NCI-H2029 treated with DMSO at 0.1 percent for 48 hours (cell line): ENCODE measurements around the gene PPEF1.
"Not testable (repeated sequence)": the region's sequence is repeated elsewhere in the genome, so short reads cannot be mapped to it uniquely, and the experiment has no call there.

Source experiments
- DNase-seq: peaks from one replicate; lab custom pipeline; 2025; lab: John Stamatoyannopoulos, UW

PPEF1 gene

DNA sequence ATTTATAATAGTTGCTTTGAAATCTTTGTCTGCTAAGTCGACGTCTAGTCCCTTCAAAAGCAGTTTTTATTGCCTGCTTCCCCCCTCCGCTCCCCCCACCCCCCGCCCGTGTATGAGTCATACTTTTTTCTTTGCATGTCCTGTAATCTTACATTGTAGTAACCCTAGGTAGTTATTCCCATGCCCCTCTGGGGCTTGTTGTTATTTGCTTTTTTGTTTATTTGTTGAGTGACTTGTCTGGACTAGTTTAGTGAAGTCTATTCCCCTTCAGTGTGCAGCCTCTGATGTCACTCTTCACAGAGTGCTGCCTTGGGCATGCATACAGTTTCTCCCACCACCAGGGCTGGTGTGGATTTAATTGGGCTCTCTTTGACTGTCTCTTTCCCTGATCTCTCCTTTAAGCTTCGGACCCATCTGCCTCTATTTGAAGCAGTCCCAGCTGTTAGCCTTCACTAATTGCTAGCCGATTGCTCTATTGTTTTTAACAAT, 86.2 kb downstream of the PPEF1 start:
- no peak for DNase-seq

DNA sequence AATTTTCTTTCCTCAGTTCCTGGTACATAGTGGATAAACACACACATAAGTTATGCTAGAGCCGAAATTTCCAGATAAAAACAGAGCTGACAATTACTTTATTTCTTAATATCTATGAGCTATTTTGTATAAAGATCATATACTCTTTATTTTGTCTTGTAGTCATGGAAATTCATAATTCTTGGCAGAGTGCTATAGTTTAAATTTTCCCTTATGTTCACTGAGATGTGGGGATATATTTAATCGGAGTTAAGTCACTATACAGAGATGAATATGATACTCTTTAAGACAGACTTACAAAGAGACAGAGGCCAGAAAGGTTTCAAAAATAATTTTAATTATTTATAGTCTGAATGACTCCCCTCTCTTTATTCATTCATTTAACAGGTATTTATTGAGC, 89.7 kb downstream of the PPEF1 start:
- no peak for DNase-seq

DNA sequence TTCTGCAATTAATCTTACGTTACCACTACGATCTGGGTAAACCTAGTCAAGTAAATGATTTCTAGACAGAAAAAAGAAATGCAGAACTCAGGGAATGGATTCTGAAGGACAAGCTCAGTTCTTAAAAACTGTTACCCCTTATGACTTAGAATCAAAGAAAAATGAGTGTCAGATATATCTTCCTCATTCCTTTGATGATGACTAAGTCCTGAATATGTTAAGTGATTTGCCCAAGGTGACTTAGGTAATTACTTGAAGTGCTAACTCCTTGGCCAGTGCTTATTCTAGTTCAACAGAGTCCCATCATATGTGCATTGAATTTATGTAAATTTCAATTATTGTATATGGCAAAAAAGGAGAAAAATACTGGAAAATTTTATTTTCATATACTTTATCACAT, 92.5 kb downstream of the PPEF1 start:
- no peak for DNase-seq

DNA sequence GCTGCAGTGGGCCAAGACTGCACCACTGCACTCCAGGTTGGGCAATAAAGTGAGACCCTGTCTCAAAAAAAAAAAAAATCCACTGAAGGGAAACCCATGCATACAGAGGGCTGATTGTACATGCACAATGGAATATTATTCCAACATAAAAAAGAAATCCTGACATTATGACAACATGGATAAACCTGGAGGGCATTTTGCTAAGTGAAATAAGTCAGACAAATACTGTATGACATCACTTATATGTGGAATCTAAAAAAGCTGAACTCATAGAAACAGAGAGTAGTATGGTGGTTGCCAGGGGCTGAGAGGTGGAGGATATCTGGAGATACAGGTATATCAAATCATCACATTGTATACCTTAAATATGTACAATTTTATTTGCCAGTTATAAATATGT, 102.2 kb downstream of the PPEF1 start:
- DNase-seq, result no peak

DNA sequence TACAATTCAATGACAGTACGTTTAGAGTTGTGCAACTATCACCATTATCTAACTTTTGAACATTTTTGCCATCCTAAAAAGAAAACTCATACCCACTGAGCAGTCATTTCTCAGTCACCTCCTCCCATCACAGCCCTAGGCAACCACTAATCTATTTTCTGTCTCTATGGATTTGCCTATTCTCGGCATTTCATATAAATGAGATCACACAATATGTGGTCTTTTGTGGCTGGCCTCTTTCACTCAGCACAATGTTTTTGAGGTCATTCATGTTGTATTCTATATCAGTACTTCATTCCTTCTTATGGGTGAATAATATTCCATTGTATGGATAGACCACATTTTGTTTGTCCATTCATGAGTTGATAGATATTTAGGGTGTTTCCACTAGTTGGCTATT, 103.0 kb downstream of the PPEF1 start:
- DNase-seq, result no peak

DNA sequence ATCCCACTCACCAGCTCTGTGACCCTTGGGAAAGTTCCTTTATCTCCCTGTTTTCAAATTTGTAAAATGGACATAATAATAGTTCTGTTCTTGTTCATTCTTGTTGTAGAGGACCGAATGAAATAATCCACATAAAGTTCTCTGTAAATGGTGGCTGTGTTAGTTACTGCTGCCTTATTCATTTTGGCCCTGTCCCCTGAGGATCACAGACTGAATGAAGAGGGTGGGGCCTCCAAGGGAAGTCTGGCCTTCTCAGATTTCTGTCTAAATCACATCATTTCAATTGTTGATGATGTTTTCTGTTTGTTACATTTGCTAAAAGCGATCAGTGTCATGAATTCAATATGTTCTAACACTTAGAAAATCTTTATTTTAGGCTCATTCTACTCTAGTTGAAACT, 117.9 kb downstream of the PPEF1 start:
- DNase-seq, result no peak

DNA sequence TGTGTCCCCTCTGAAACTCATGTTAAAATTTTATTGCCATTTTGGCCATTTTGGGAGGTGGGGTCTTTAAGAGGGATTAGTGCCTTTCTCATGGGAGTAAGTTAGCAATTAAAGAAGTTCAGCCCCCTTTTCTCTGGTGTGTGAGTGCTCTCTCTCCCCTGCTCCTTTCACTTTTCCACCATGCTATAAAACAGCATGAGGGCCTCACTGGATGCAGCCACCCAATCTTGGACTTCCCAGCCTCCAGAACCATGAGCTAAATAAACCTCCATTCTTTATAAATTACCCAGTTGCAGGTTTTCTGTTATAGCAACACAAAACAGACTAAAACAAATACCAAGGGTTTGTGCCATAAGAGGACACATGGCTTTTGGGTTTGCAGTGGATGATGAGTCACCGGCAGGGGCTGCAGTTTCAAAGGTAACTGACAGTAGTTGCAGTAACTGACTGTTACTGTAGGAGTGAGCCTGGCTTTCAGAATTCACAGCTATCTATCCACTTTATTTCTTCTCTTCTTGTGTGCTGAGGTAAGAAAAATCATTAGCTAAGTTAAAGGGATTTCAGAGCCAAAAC, 121.5 kb downstream of the PPEF1 start:
- DNase-seq, result no peak

DNA sequence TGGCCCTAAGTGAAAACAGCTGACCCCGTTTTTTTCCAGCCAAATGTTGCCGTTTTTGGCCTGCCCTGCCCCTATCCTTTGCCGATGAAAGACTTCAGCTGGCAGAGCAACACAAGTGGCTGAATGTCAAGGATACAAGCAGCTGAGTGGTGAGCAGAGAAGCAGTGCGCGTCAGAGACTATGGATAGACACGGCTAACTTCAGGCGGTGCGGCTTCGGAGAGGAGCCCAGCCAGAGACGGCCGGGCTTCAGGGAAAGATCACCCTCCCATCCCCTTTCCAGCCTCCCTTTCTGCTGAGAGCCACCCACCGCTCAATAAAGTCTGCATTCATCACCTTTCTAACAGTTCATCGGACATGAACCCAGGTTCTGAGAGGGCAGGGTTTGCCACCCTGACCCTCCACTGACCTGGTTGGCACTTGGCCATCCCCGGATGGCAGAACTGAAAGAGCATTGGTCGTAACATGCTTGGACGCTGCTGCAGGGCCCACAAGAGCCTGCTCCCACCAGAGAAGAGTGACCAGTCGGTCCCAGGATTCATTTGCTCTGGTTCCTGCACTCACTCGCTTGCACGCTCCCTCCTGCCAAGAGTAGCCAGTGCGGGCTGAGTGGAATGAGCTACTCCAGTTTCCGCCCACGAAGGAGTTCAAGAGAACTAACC, 125.8 kb downstream of the PPEF1 start:
- DNase-seq, result no peak

DNA sequence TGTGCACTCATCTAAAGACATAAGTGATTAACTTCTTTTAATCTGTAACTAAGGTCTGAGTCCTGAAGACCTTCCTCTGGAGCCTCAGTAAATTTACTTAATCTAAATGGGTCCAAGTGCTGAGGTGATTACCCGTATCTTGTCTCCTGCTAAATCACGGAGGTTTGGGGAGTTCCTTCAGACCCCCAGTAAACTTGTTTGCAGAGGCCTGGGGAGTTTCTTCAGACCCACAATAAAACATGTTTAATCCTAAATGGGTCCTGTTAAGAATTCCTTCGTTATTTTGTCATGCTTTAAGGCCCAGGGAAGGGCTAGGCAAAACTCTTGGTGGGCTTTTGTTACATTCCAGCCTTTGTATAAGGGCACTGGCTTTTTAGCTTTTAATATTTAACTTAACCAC, 140.5 kb downstream of the PPEF1 start:
- not testable (repeated sequence) for DNase-seq

DNA sequence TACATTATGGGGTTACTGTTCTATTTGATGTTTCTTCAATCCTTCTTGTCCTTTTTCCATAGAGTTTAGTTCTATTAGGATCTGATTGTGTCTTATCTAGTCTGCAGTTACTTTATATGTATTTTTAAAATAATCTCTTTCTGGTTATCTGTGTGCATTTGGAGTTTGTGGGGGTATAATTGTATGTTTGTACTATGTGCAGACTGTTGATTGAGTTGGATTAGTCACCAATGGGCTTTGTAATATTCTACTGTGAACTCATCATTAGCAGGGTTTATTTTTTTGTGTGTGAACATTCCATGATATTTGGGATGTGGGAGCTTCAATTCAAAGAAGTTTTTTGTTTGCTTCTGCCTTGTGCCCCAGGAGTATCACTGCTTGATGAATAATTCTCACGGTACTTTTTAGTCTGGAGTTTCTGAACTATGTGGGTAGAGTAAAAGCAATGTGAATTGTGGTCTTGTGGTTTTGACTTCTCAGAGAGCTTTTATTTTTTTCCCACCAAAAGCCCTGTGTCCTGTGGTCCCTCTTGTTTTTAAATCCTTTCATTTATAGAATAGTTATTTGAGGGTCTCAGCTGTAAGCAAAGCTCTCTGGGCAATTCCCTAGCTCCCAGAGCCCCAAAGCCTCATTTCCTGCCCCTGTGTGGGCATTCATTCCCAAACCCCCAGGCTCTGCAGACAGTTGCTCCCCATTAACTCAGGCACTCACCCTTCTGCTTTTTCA, 148.6 kb downstream of the PPEF1 start:
- no peak for DNase-seq

DNA sequence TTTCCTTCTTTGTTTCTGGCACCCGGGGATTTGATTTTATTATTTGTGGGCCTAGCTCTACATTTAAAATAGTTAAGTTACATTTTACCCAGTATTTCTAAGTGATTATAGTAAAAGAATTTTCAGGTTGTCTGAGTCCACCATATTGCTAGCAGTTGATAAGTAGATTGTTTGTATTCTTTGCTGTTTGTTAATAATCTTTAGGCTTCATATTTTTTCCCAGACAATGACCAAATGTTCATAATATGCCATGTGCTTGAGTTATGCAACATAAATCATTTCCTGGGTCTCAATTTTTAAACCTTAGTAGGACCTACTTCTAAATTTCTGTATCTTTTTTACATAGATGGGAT, 149.2 kb downstream of the PPEF1 start:
- DNase-seq, result no peak

DNA sequence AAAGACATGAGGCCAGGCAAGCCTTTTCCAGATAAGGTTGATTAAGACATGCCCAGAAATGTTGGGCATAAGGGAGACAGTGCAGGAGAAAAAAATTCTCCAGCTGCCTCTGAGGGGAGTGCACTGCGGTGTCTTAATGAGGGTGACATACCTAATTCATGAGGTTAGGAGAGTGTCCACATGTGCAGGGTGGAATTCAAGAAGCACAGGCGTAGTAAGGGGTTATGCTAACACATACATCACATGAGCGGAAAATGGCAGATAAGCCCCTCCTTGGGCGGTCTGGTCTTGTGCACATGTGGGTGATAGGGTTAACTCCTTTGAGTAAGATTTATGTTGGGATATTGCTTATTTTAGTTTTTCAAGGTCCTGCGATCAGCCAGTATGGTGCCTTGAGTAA, 154.1 kb downstream of the PPEF1 start:
- no peak for DNase-seq

DNA sequence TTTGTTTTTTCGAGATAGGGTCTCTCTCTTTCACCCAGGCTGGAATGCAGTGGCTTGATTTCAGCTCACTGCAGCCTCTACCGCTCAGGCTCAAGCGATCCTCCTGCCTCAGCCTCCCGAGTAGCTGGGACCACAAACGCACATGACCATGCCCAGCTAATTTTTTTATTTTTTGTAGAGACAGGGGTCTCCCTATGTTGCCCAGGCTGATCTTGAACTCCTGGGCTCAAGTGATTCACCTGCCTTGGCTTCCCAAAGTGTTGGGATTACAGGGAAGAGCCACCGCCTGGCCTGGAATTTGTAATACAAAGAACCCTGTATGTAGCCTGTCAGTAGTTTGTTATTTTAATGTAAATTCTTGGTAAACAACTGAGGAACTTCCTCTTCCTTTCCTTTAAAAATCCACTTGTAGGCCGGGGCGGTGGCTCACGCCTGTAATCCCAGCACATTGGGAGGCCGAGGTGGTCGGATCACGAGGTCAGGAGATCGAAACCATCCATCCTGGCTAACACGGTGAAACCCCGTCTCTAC, 157.0 kb downstream of the PPEF1 start:
- DNase-seq, result no peak

DNA sequence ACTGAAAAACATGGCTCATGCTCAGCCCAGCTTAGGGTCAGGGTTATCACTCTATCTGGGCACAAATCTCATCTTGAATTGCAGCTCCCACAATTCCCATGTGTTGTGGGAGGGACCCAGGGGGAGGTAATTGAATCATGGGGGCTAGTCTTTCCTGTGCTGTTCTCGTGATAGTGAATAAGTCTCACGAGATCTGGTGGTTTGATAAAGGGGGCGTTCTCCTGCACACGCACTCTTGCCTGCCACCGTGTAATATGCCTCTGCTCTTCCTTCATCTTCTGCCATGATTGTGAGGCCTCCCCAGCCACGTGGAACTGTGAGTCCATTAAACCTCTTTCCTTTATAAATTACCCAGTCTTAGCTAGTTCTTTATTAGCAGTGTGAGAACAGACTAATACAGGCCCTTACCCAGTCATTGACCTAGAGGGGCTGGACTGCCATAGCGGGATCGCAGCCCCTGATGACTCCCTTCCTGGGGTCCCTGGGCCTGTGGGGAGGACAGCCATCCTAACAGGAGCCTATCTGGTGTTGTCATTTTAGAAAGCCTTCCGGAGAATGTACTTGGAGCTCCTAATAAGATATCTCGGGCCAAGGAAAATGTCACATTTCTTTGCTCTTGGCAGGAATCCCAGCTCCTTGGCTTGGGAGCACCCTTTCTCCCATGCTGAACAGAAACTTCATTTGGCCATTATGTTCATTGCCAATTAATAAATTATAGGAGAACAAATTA, 163.9 kb downstream of the PPEF1 start:
- DNase-seq, result no peak

DNA sequence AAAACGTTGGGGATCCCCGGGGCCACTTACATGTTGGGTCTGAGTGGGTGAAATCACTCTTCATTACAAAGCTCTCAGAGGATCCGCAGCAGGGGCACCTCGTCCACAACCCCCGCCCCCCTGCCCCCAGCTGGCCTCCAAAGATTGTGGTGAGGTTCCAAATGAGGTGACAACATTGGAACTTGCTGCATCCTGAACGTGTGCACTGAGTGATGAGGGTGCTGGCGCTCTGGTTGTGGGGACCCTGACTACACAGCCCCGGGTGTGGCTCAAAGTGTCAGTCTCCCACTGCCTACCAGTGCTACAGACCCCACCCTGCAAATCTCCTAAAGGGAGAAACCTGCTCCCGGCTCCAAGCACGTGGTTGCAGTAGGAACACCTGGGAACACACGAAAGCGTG, 164.5 kb downstream of the PPEF1 start:
- DNase-seq, result no peak

DNA sequence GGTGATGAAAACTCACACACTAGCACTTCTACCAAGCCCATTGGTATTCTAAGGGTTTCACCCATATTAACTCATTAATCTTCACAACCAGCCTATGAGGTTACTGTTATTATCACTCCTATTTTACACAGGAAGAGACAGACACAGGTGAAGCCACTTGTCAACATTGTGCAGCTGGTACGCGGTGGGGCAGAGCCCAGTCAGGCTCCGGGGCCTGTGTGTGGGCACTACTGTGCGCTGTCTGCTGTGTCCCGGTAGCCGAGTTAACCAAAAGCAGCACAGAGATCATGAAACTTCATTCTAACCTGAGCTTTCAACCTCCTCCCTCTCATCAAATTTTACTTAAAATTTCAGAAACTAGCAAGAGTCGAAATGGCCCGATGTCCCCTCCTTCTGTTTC, 165.2 kb downstream of the PPEF1 start:
- no peak for DNase-seq

DNA sequence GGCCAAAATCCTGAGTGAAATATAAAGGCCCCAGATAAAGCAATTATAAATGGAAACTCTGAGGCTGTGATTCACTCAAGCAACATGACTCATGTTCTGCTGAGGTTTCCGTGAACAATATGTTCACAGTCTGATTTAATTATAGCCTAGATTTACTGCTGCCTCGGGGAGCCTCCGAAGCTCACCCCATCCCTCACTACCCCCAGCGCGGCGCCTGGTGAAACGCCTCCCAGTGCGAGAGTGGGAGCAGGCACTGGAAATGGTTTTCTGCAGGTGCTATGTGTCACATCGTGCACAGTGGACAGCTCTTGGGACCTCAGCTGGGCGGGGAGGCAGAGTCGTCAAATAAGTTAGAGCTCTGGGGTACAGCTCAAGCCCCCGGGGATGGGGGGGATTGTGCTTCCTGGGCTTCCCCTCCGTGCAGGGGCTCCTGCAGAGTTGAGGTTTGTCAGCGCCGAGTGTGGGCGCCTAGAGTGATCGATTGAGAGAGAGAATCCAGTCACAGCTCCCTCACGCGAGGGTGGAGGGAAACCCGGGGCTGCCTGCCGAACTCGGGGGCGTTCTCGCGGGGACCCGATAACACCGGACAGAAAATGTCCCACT, 165.8 kb downstream of the PPEF1 start:
- DNase-seq, result no peak

DNA sequence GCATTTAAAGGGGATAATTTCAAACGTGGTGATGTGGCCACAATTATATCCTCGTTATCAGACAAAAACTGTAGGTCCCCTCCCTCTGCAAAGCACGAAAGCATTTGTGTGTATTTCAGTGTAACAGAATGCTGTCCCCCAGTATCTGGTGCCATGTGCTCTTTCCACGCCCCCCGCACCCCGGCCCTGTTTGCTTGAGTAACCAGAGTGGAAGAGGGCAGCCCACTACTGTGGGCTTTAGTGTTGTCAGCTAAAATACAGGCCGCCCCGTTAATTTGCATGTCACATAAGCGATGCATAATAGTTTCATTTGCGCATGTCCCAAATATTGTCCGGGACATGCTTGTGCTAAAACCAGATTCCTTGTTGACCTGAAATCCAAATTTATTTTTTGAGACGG, 166.4 kb downstream of the PPEF1 start:
- DNase-seq, result no peak

DNA sequence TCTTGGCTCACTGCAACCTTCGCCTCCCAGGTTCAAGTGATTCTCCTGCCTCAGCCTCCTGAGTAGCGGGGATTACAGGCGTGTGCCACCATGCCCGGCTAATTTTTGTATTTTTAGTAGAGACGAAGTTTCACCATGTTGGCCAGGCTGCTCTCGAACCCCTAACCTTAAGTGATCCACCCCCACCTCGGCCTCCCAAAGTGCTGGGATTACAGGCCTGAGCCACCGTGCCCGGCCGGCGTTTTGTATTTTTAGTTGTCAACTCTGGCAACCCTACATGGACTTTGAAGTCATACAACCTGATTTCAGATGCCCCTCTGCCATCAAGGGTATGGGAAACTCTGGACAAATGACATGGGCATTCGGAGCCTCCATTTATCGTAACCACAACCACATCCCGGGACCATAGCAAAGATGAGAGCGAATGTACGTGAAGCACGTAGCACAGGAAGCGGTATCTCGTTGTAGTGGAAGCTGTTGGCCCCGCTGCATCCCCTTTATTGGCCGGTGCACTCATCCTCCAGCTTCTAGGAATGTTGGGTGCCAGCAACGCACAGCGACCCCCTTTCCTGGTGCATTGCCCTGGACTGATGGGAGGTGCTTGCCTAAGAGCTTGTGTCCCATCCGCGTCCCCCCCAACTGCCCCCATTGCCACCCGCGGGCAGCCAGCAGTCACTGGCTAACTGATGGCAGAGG, 167.3 kb downstream of the PPEF1 start:
- no peak for DNase-seq

DNA sequence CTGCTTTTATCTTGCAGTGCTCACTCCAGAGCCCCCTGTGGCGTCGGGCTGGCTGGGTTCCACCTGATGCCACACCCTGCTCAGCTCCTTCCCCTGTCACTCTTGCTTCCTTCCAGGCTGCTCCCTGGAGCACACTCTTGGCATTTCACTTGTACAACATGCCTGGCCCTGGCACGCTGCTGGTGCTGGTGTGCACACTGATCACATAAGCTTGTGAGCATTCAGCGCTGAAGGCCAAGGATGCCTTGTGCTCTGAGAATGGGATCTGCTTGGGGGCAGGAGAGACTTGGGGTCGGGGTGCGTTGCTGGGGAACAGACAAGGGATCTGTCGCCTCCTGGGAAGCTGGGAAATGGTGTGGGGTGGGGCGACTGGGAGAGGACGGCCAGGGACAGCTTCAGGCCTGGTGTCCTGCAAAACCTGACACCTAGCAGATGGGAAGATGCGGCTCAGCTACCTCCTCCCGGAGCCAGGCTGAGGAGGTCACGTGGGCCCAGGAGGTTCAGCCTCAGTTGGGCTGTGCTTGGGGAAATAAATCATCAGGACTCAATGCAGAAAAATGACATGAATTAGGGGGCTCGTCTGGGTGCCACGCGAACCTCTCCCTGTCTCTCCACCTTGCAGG, 167.9 kb downstream of the PPEF1 start:
- DNase-seq, result no peak

DNA sequence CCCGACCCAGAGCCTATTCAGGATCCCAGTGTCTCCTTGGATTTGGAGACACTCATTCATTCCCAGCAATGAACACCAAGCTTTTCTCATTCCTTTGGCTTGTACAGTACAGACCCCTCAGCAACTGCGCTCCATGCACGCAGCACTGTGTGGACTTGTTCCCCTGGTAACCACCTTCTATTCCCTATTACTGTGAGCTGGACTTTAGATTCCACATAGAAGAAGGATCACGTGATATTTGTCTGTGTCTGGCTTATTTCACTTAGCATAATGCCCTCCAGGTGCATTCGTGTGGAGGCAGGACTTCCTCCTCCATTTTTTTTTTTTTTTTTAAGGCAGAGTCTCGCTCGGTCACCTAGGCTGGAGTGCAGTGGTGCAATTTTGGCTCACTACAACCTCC, 170.0 kb downstream of the PPEF1 start:
- DNase-seq, result peak; percentile 6
